ENCODE data around the gene GPR107.
A peak's percentile ranks its signal among the peaks of the same experiment; 100 is the strongest.
"Not testable (repeated sequence)": the region's sequence is repeated elsewhere in the genome, so short reads cannot be mapped to it uniquely, and the experiment has no call there.

Gene GPR107

DNA sequence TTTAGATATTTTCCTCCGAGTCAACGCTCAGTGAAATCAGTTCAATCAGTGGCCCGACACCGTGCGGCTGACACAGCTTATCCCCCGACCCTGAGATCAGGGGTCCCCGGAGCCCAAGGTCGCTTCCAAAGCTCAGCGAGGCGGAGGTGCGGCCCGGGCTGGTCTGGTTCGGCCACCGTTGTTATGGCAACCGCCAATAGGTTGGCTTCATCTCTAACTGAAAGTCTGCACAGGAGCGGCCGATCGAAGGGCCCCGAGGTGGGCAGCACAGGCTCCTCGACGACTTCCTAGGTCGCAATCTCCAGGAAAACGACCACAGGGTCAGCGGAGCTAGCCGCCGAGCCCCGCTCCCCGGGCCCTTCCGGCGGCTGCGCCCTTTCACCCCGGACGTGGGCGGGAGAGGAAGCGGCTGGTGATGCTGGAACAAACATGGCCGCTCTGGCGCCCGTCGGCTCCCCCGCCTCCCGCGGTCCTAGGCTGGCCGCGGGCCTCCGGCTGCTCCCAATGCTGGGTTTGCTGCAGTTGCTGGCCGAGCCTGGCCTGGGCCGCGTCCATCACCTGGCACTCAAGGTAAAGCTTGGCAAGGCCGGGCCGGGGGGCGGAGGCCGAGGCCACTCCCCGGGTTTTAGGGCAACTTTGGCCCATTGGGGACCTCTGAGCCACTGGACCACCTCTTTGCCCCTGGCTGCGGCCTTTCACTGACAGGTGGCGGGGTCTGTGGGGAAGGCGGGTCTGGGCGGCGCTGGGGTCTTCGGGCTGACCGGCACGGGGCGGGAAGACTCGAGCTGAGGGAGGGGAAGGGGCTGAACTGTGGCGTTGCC lies at the start of gene GPR107:
Gene GPR107, plus strand, starts transcription at position 403 of the 821 bp plus-strand sequence. Its CDS starts 27 bp downstream, at position 430.
- peak; percentile 89 for DNase-seq (ENCODE audit: low spot score)

DNA sequence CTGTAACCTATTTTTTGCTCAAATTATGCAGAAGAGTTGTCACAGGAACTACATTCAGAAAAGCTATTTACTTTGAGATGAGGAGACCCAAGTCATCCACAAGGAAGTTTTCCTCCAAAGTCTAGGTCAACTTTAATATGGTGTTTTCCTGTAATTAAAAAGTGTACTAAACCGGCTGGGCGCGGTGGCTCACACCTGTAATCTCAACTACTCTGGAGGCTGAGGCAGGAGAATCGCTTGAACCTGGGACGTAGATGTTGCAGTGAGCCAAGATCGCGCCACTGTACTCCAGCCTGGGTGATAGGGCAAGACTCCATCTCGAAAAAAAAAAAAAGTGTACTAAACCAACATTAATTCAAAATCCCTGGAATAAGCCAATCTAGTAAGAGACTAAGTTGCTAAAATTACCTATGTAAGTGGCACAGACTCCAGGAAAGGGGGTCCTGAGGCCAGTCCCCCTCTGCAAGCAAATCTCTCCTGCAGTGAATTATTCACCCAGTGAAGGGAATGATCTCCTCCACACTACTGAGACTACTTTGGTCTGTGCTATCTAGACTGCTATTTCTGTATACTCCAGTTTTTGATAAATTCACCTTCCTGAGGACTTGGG lies 49.7 kb upstream of the GPR107 start:
- no peak for DNase-seq (ENCODE audit: low spot score)

DNA sequence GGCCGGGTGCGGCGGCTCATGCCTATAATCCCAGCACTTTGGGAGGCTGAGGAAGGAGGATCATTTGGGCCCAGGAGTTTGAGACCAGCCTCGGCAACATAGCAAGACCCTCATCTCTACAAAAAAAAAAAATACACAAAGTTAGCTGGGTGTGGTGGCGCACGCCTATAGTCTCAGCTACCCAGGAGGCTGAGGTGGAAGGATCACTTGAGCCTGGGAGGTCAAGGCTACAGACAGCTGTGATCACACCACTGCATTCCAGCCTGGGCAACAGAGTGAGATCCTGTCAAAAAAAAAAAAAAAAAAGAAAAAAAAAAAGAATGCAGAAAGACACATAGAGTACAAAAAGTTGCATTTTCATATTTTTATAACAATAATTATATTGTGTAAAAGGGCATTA lies 46.8 kb upstream of the GPR107 start:
- DNase-seq (ENCODE audit: low spot score): not testable (repeated sequence)

DNA sequence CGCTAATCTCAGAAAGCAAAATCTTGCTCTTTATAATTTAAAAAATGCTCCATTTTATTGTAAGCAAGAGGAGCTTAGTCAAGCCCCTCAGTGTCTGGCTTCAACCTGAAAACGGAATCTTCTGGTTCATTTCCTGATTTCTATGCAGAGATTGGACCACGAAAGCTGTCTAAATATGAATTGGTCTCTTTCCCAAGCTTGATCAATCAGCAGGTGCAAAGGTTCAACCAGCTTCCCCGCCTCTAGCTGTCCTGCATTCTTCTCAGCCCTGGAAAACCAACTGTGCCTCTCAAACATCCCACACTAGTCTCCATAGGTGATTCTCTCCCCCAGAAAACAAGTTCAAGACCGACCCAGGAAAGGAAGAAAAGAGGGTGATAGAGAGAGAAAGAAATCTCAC lies 45.2 kb upstream of the GPR107 start:
- DNase-seq (ENCODE audit: low spot score): no peak

DNA sequence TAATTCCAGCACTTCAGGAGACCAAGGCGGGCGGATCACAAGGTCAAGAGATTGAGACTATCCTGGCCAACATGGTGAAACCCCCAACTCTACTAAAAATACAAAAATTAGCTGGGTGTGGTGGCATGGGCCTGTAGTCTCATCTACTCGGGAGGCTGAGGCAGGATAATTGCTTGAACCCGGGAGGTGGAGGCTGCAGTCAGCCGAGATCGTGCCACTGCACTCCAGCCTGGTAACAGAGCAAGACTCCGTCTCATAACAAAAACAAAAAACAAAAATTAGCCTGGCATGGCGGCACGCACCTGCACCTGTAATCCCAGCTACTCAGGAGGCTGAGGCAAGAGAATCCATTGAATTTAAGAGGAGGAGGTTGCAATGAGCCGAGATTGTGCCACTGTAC lies 44.2 kb upstream of the GPR107 start:
- not testable (repeated sequence) for DNase-seq (ENCODE audit: low spot score)

DNA sequence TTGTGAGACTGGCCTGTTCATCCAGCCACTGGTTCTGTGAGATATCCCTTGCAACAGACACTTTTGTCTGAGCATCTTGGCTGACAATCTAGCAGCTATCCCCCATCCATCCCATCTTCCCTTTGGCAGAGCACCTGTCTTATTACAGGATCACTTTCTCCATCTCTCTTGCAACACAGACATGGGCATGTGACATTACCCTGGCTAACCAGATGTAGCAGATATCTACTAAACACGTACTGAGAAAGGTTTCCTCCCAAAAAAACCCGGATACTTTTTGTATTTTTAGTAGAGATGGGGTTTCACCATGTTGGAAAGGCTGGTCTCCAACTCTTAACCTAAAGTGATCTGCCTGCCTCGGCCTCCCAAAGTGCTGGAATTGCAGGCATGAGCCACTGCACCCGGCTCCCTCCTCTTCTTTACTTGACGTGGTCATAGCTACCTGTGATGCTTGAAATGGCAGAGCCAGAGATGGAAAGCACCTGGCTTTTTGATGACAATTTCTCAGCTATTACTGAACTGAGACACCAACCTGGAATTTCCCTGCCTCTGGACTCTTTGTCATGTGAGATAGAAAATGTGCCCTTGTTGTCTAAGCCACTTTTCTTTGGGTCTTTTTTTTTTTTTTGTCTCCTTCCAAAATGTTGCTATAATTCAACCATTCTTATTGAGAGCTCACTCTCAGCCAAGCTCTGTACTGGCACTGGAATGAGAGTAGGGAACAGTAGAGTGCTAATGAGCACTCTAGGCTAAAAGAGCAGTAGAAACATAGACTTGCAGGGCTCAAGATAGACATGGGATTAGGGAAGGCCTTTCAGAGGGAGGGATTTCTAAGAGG lies 43.3 kb upstream of the GPR107 start:
- DNase-seq (ENCODE audit: low spot score): no peak

DNA sequence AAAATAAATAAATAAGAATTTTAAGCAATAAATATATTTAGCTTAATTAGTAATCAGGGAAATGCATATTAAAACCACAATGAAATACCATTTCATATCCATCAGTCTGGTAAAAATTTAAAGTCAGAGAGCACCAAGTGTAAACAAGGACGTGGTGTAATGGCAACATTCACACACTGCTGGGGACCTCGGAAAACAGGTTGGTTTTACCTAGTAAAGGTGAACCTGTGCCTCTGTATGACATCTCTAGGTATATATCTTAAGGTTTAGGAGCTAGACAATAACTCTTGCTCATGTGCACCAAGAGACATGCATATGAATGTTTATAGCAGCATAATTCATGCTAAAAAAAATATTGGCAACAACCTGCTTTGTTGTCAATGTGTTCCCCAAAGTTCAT lies 40.4 kb upstream of the GPR107 start:
- no peak for DNase-seq (ENCODE audit: low spot score)

DNA sequence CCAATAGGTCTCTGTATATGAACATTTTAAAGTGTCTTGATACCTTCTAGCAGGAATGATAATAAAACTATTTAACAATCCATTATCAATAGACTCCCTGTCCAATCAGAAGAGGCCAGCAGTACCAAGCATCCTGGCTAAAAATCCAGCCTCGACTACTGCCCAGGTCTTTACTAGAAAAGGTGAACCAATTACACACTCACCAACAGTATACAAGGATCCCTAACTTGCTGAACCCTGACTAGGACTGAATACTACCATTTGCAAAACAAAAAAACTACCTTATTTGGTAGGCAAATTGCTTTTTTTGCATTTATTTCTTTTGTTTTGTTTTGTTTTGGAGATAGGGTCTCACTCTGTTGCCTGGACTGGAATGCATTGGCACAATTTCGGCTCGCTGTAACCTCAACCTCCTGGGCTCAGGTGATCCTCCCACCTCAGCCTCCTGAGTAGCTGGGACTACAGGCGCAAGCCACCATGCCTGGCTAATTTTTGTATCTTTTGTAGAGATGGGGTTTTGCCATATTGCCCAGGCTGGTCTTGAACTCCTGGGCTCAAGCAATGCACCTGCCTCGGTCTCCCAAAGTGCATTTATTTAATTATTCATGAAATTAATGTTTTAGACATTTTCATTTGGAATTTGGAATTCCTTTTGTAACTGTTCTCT lies 38.2 kb upstream of the GPR107 start:
- DNase-seq (ENCODE audit: low spot score): no peak

DNA sequence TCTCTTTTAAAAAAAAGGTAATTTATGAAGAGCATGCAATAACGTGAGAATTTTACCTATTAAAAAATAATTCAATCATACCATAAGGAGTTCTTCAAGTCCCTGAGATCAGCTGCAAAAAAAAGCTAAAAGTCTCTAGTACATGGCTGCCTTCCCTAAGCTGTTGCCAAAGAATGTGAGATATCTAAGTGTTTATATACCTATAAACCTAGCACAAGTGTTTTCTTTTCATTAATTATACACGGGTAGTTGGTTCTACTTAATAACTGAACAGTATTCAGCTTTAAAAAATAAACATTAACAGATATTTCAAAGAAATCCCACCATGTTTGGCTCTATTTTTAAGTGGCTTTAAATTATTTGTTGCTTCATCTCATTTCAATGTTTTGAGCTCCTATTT lies 36.6 kb upstream of the GPR107 start:
- DNase-seq (ENCODE audit: low spot score): no peak

DNA sequence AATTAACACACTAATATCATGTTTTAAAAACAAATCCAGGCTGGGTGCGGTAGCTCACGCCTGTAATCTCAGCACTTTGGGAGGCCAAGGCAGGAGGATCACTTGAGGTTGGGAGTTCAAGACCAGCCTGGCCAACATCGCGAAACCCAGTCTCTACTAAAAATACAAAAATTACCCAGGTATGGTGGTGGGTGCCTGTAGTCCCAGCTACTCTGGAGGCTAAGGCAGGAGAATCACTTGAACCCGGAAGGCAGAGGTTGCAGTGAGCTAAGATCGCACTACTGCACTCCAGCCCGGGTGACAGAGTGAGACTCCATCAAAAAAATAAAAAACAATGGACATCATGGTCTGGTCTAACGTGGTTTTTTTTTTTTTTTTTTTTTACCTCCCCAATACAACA lies 36.2 kb upstream of the GPR107 start:
- not testable (repeated sequence) for DNase-seq (ENCODE audit: low spot score)

DNA sequence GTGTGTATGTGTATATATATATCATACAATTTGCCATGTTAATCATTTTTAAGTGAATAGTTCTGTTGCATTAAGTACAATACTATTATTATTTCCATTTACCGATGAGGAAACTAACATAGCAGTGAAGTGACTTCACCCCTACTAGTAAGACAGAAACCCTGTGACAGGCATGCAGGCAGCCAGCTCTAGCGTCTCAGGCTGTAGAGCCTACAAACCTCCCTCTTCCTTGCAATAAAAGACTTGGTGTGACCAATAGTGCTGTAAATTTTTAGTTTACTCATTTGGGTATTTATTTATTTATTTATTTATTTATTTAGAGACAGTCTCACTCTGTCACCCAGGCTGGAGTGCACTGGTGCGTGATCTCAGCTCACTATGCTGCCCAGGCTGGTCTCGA lies 35.4 kb upstream of the GPR107 start:
- DNase-seq (ENCODE audit: low spot score): no peak

DNA sequence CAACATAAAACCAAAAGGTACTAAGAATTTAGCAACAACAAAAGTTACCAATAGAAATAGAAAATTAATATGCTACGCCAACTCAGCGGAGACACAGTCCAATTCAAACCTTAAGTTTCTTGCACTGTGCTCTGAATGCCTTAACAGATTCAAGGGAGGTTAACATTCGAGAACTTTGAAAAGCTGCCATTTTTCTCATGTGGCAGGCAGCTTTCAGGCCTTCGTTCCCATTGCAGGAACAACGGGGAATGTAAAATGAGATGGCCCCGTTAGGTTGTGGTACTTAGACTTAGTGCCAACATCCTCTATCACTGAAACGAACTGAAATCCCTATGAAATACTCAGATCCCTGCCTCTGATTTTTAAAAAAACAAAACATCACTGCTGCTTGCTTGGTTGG lies 33.1 kb upstream of the GPR107 start:
- no peak for DNase-seq (ENCODE audit: low spot score)

DNA sequence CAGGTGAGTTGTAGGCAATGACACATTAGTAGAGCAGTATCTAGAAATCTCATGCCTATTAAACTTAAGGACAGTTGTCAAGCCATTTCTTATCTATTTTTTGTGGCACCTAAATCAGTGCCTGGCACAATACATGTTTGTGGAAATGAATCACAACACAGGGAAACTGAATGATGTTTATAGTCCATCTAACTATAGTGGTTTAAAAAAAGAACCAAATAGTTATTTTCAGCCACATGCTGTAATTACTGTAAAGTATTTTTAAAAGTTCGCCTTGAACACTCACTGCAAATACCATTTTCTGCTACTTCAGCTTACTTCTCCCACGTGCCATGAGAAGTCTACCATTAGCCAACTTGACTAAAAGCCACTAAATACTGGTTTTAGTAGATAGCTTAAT lies 32.6 kb upstream of the GPR107 start:
- no peak for DNase-seq (ENCODE audit: low spot score)

DNA sequence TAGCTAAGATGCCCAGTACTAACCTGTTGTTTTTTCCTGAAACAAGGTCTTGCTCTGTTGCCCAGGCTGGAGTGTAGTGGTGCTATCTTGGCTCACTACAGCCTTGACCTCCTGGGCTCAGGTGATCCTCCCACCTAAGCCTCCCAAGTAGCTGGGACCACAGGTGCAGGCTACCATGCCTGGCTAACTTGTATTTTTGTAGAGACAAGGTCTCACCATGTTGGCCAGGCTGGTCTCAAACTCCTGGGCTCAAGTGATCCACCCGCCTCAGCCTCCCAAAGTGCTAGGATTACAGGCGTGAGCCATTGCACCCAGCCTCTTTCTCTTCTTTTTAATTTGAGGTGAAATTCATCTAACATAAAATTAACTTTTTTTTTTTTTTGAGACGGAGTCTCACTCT lies 31.9 kb upstream of the GPR107 start:
- not testable (repeated sequence) for DNase-seq (ENCODE audit: low spot score)

DNA sequence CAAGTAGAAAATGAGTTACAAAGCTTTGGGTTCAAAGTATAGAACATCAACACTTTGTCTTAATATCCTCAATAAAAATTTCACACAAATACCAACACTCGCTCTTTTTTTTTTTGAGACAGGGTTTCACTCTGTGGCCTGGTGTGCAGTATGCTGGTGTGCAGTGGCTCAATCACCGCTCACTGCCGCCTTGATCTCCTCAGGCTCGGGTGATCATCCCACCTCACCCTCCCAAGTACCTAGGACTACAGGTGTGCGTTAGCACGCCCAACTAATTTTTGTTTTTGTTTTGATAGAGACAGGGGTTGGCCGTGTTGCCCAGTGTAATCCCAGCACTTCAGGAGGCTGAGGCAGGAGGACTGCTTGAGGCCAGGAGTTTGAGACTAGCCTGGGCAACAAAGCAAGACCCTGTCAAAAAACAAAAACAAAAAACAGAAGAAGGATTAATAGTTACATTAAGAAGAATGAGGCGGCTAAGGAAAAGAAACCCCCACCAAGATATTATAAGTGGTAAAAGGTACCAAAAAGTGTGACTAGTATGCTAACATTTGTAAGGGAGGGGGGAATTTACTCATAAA lies 31.1 kb upstream of the GPR107 start:
- DNase-seq (ENCODE audit: low spot score): no peak

DNA sequence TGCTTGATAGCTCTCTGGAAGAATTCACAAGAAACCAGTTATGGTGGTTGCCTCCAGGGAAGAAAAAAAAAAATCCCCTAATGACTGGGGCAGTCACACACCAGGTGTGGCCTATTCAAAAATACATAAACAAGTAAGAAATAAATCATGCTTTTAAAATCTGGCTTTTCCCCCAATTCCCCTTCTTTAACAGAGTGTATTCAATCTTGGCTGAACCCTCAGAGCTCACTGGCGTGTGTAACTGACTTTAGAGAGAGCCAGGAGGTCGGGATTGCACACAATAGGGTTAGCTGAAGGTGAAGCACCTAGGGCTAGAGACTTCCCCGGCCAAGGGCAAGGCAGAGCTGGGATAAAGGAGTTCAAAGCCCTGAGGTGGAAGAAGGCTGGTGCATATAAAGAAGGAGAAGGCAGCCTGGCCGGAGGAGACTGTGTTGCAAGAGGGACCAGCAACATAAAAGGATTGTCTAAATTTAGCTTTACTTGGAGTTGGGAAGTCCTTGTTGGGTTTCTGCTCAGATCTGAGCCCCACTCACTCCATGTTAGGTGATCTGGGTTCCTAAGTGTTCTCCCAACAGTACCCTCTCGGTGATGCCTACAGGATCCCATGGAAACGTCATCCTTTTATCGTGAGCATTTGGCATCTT lies 30.4 kb upstream of the GPR107 start:
- DNase-seq (ENCODE audit: low spot score): no peak

DNA sequence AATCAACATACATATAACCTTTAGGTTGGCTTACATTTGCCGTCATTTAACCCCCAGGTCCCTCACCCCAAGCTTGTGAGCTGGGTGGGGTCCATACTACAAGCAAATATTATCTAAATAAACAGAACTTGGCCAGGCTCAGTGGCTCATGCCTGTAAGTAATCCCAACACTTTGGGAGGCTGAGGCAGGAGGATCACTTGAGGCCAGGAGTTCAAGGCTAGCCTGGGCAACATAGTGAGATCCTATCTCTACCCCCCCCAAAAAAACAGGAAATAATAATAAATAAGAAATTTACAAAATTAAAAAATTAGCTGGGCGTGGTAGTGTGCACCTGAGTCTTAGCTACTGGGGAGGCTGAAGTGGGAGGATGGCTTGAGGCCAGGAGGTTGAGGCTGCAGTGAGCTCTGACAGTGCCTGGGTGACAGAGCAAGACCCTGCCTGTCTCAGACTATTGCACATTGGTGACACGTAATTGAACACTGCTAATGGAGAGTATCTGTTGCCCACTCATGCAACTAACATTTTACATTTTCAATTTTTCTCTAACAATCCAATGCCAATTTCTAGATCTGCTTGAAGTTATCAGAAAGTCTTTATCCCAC lies 29.6 kb upstream of the GPR107 start:
- no peak for DNase-seq (ENCODE audit: low spot score)

DNA sequence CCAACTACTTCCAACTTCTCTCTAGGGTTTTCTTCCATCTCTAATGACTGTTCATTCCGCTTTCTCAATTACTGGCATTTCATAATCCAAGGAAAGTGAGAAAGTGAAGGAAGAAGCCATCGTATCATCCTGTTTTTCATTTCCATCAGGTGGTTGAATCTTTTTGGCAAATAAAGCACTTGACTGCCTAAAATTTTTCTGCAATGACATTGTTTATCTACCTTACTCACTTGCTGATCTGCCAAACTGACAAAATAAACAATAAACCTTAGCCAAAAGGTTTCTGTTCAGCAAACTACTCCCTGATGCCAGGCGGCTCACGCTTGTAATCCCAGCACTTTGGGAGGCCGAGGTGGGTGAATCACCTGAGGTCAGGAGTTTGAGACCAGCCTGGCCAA lies 29.1 kb upstream of the GPR107 start:
- no peak for DNase-seq (ENCODE audit: low spot score)

DNA sequence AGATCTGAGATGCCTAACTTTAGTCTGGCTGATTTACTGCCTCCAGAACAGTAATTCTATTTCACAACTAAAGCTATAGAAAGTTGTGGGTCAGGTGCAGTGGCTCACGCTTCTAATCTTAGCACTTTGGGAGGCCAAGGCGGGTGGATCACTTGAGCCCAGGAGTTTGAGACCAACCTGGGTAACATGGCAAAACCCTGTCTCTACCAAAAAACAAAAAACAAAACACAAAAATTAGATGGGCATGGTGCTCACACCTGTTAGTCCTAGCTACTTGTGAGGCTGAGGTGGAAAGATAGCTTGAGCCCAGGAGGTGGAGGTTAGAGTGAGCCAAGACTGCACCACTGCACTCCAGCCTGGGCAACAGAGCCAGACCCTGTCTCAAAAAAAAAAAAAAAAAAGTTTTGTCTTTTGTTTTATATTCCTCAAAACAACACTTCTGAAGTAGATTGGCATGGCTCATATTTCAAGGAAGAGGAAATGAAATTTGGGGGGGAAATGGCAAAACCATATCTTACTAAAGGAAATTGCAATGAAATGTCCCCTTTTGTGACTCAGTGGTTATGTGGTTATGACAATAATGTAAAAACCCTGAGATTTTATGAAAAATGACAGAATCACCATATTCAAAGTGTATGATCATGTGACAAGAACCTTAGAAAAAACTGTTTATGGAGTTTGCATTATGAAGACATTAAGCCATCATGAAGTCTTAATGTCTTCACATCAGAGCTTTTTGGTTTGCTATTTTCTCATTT lies 26.9 kb upstream of the GPR107 start:
- no peak for DNase-seq (ENCODE audit: low spot score)

Data from RKO (cell line).